B cell (primary cell): Measurements from ENCODE around the gene JAK2. TPM values are rescaled to one million over a fixed set of nuclear protein-coding genes. Genes with fewer than 3 reads are reported as not detected.

Experiments used
- ATAC-seq: fragments of 200-7000 bp; cut with Tn5 transposase; one replicate; pipeline ENCODE4 v1.10.0; 2021; ENCODE audit warnings: low read depth, mild to moderate bottlenecking, moderate number of reproducible peaks, moderate library complexity
- CTCF ChIA-PET: fragments of 350-600 bp; sonication (Branson Sonifier 250); formaldehyde crosslinking; loops from one replicate; lab custom pipeline; 2021; ENCODE audit warnings: antibody characterized with exemption, inconsistent platforms; lab: Charles Lee
- POLR2A ChIA-PET: fragments of 350-600 bp; sonication (Branson Sonifier 250); formaldehyde crosslinking; loops from one replicate; lab custom pipeline; 2021; ENCODE audit warnings: antibody characterized with exemption; lab: Charles Lee
- DNase-seq: peaks from one replicate; pipeline ENCODE4 v3.0.0; 2013
- H2AFZ ChIP-seq: 2 replicates; pipeline ENCODE4 v1.6.1; 2012; ENCODE audit warnings: mild to moderate bottlenecking, low read depth, low read length; ENCODE audit not compliant: insufficient read depth, poor library complexity, severe bottlenecking
- H3K27ac ChIP-seq, 2 donors: 1 replicate in 1 of 2; 2 replicates in 1 of 2; pipeline ENCODE4 v1.5.1; 2012 to 2013; ENCODE audit warnings: low read length in 2 of 2, mild to moderate bottlenecking in 2 of 2, moderate library complexity in 1 of 2
- H3K27me3 ChIP-seq, 4 experiments: fragments of 200-600 bp in 1 of 4; sonication (generic) in 1 of 4; replicated peaks in 1 of 4; 1 replicate in 2 of 4; 2 replicates in 2 of 4; pipeline versions ENCODE4 v1.6.1 to v1.7.0; 2013 to 2016; ENCODE audit warnings: low read length in 3 of 4, mild to moderate bottlenecking in 2 of 4, mixed read lengths in 1 of 4, moderate library complexity in 1 of 4; ENCODE audit not compliant: insufficient read depth in 4 of 4, control insufficient read depth in 3 of 4; ENCODE audit errors: control extremely low read depth in 1 of 4
- H3K36me3 ChIP-seq, 2 experiments: replicated peaks in 1 of 2; 1 replicate in 1 of 2; 2 replicates in 1 of 2; pipeline versions ENCODE4 v1.6.1 to v1.7.1; 2013; ENCODE audit warnings: low read length in 1 of 2; ENCODE audit not compliant: insufficient read depth in 2 of 2, control insufficient read depth in 1 of 2; ENCODE audit errors: control extremely low read depth in 1 of 2, extremely low read depth in 1 of 2
- H3K4me1 ChIP-seq, 2 donors: fragments of 200-600 bp in 1 of 2; sonication (generic) in 1 of 2; 1 replicate in 1 of 2; 2 replicates in 1 of 2; pipeline versions ENCODE4 v1.5.1 to v1.6.1; 2013 to 2017; ENCODE audit warnings: low read length in 2 of 2; ENCODE audit not compliant: control insufficient read depth in 2 of 2, insufficient read depth in 2 of 2
- H3K4me2 ChIP-seq: replicated peaks from 2 replicates; pipeline ENCODE3; 2012; ENCODE audit warnings: mild to moderate bottlenecking, low read depth, low read length; ENCODE audit not compliant: poor library complexity, severe bottlenecking
- H3K4me3 ChIP-seq, 5 experiments: fragments of 200-600 bp in 1 of 5; sonication (generic) in 1 of 5; 1 replicate in 3 of 5; 2 replicates in 2 of 5; pipeline versions ENCODE4 v1.5.1 to v1.7.0; 2011 to 2016; ENCODE audit warnings: low read length in 4 of 5, mild to moderate bottlenecking in 4 of 5, low read depth in 2 of 5, control low read depth in 1 of 5, moderate library complexity in 1 of 5; ENCODE audit not compliant: insufficient read depth in 1 of 5; ENCODE audit errors: control extremely low read depth in 1 of 5, extremely low read depth in 1 of 5
- H3K79me2 ChIP-seq: fragments of 200-600 bp; sonication (generic); one replicate; pipeline ENCODE4 v1.6.0; 2016; ENCODE audit warnings: low read length; ENCODE audit not compliant: control insufficient read depth, insufficient read depth
- H3K9ac ChIP-seq: fragments of 200-600 bp; sonication (generic); 2 replicates; pipeline ENCODE4 v1.6.1; 2017; ENCODE audit warnings: mild to moderate bottlenecking, low read length, moderate library complexity
- H3K9me3 ChIP-seq, 3 donors: one replicate each; pipeline versions ENCODE4 v1.6.1 to v1.7.1; 2013; ENCODE audit warnings: low read length in 2 of 3; ENCODE audit not compliant: control insufficient read depth in 2 of 3, insufficient read depth in 1 of 3; ENCODE audit errors: control extremely low read depth in 1 of 3
- H4K20me1 ChIP-seq: 2 replicates; pipeline ENCODE4 v1.6.0; 2012; ENCODE audit warnings: mild to moderate bottlenecking, low read length; ENCODE audit not compliant: insufficient read depth, control insufficient read depth, poor library complexity, severe bottlenecking
- H3K27ac Mint-ChIP-seq: one replicate; pipeline ENCODE4 v1.8.0; 2021; ENCODE audit warnings: mixed read lengths
- H3K27me3 Mint-ChIP-seq: one replicate; pipeline ENCODE4 v1.8.0; 2021; ENCODE audit warnings: mixed read lengths
- H3K4me1 Mint-ChIP-seq: one replicate; pipeline ENCODE4 v1.8.0; 2021; ENCODE audit warnings: mixed read lengths
- H3K4me3 Mint-ChIP-seq: one replicate; pipeline ENCODE4 v1.8.0; 2021; ENCODE audit warnings: mixed read lengths
- H3K9me3 Mint-ChIP-seq: one replicate; pipeline ENCODE4 v1.8.0; 2022; ENCODE audit warnings: mixed read lengths; ENCODE audit not compliant: insufficient read depth
- CTCF ChIP-seq: fragments of 200-600 bp; IDR thresholded peaks from one replicate; pipeline ENCODE4 v1.8.0; 2022; ENCODE audit warnings: antibody characterized with exemption, mild to moderate bottlenecking
- EZH2 ChIP-seq: IDR thresholded peaks from 2 replicates; pipeline ENCODE4 v1.6.1; 2012; ENCODE audit warnings: borderline replicate concordance, low read depth, mild to moderate bottlenecking, moderate library complexity, low read length; ENCODE audit not compliant: insufficient read depth, poor library complexity, severe bottlenecking
- WGBS: methylation state at CpG from one replicate; pipeline ENCODE4 v1.1.5; 2013; ENCODE audit warnings: missing lambda C conversion rate; ENCODE audit not compliant: insufficient coverage; 5-methylcytosine and 5-hydroxymethylcytosine counted together
- intact Hi-C: fragments of 100-400 bp; cut with micrococcal nuclease; formaldehyde crosslinking; loops from one replicate; pipeline ENCODE4 v1.10.0; 2022
- polyA plus RNA-seq: library from polyadenylated mRNA; depleted of rRNA; stranded (reverse); fragments of >200 nt; gene quantifications from 2 replicates; pipeline ENCODE4 v1.2.3, GENCODE V29; 2012
- total RNA-seq, 2 donors: library from RNA; stranded (reverse); fragments of 120-200 nt in 1 of 2; gene quantifications; 1 replicate in 1 of 2; 2 replicates in 1 of 2; pipeline versions ENCODE4 v1.2.3 to v1.2.4, GENCODE V29; 2013 to 2022

JAK2 gene
- total and polyA plus RNA-seq, 2 donors (not counting 1 experiment from before 2014, with no cell fraction given): 8.0 to 24.6 TPM

- H3K4me1 ChIP-seq: no peaks in the 10 kb centered on the region
- H3K79me2 ChIP-seq: peaks cover 84% of the 10 kb centered on the region
- Mint-ChIP-seq H3K27ac (no peak overlapping the region), H3K9me3 (peaks cover 8% of the 10 kb centered on the region), H3K27me3 (no peaks in the 10 kb centered on the region), H3K4me3 (no peak overlapping the region), H3K4me1 (peaks cover 24% of the 10 kb centered on the region)
- no peak overlapping the region for H3K4me3 ChIP-seq
- H2AFZ ChIP-seq: no peak overlapping the region
- no peak overlapping the region for H3K27ac ChIP-seq
- peaks cover 2% of the 10 kb centered on the region in 2 experiments for H3K36me3 ChIP-seq
- ATAC-seq (no peak), DNase-seq (no peak)
- peaks cover 0 to 5% (median 4%) of the 10 kb centered on the region in 3 donors for H3K9me3 ChIP-seq
- intact Hi-C loops: no loop called here
- no peak overlapping the region for H3K4me2 ChIP-seq
- no peak overlapping the region for H3K9ac ChIP-seq
- no peak for TF ChIP-seq CTCF
- no peak for TF ChIP-seq EZH2
- no peaks in the 10 kb centered on the region for H3K27me3 ChIP-seq
- POLR2A ChIA-PET: no interaction called here
- H4K20me1 ChIP-seq: peaks cover 47% of the 10 kb centered on the region
- CTCF ChIA-PET: interaction anchor here (0.8 kb wide), 1 partner anchor 26 kb away, joined by 3 read pairs; no protein-coding TSS in a partner anchor
Observed at GRCh38 chr9:5013374-5013773, 28.3 kb downstream of the JAK2 start.

DNA sequence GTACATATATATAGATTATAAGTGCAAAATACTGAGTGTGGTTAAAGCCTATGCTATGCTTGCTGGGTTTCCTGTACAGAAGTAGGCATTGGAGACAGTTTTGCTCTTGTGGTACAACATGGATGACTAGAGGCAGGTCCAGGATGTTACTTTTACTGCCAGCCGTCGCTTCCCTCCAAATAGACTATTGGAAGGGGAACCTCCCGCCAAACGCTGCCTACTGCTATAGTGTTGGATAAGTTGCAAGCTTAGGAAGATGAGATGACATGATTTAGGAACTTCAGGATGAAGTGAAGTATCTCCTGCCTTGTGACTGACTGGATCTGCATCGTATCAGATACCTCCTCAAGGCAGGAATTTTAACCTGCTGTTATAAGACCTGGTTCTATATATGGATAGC lies 30.9 kb downstream of the JAK2 start:
- Mint-ChIP-seq H3K4me3 (no peak overlapping the region), H3K27me3 (no peaks in the 10 kb centered on the region), H3K27ac (no peak overlapping the region), H3K9me3 (peaks cover 16% of the 10 kb centered on the region), H3K4me1 (peaks cover 18% of the 10 kb centered on the region)
- no peak overlapping the region for H3K27ac ChIP-seq
- no peaks in the 10 kb centered on the region for H3K27me3 ChIP-seq
- ChIA-PET POLR2A (no interaction called here), CTCF (no interaction called here)
- 90% methylated on average over 1 of the region's 5 CpGs for WGBS
- H4K20me1 ChIP-seq: peaks cover 50% of the 10 kb centered on the region
- H3K4me2 ChIP-seq: no peak overlapping the region
- peaks cover 2 to 17% (median 12%) of the 10 kb centered on the region in 3 donors for H3K9me3 ChIP-seq
- no peaks in the 10 kb centered on the region for H3K4me1 ChIP-seq
- H3K79me2 ChIP-seq: peaks cover 84% of the 10 kb centered on the region
- H2AFZ ChIP-seq: no peak overlapping the region
- DNase-seq (no peak), ATAC-seq (no peak)
- intact Hi-C loops: no loop called here
- H3K4me3 ChIP-seq: no peak overlapping the region
- no peak for TF ChIP-seq CTCF
- TF ChIP-seq EZH2: no peak
- peaks cover 3 to 6% of the 10 kb centered on the region in 2 experiments for H3K36me3 ChIP-seq
- no peak overlapping the region for H3K9ac ChIP-seq
